Fibroblast of skin of back (primary cell): ENCODE data around the gene DNASE1. TPM values are rescaled to one million over a fixed set of nuclear protein-coding genes. Genes with fewer than 3 reads are reported as not detected.
"Not testable (repeated sequence)": the region's sequence is repeated elsewhere in the genome, so short reads cannot be mapped to it uniquely, and the experiment has no call there.

ENCODE experiments used
- DNase-seq: peaks from one replicate; pipeline ENCODE4 v3.0.0-alpha.2; 2013
- polyA plus RNA-seq, 2 experiments: library from polyadenylated mRNA; unstranded; fragments of 120-200 nt; gene quantifications; one replicate each; pipeline ENCODE4 v1.2.1, GENCODE V29; 2013; ENCODE audit not compliant: insufficient read length in 2 of 2

Gene DNASE1, protein sequence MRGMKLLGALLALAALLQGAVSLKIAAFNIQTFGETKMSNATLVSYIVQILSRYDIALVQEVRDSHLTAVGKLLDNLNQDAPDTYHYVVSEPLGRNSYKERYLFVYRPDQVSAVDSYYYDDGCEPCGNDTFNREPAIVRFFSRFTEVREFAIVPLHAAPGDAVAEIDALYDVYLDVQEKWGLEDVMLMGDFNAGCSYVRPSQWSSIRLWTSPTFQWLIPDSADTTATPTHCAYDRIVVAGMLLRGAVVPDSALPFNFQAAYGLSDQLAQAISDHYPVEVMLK
- polyA plus RNA-seq (2013, experiment 1 of 2; ENCODE audit: insufficient read length): 5.0 TPM
- polyA plus RNA-seq (2013, experiment 2 of 2; ENCODE audit: insufficient read length): 4.4 TPM

DNA sequence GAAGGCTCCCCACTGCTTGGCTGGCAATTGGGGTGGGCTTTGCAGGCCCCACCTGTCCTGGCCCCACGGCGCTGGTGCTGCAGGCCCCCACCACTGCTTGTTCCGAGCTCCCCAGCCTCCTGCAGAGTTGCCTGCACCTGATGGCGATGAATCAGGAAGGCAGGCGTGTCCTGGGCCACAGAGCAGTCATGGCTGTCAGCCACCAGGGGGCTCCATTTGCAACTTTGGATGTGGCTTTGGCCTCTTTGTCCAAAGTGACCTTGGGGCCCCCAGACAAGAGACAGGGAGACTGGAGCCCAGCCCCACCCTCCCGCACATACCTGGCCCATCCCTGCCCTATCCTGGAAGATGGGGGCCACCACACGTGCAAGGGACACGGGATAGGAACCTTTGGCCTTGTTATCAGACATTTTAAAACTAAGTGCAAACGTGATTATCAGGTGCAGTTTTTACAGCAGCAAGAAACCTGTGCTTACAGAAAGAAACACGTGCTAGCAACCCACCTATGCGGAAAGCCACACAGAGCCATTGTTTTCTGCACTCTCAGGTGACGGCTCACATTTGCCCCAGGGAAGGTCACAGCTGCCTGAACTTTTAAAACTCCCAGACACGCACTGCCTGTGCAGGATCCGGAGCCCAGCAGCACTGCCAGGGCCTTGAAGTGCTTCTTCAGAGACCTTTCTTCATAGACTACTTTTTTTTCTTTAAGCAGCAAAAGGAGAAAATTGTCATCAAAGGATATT is at the start of gene DNASE1:
Gene DNASE1, plus strand, starts transcription at position 443 of the 743 bp plus-strand sequence. CDS start 683 bp downstream, outside the sequence.
- DNase-seq: peak; percentile 53

- no peak for DNase-seq
Measured at GRCh38 chr16:3606441-3606840, 48.0 kb upstream of the DNASE1 start.

DNA sequence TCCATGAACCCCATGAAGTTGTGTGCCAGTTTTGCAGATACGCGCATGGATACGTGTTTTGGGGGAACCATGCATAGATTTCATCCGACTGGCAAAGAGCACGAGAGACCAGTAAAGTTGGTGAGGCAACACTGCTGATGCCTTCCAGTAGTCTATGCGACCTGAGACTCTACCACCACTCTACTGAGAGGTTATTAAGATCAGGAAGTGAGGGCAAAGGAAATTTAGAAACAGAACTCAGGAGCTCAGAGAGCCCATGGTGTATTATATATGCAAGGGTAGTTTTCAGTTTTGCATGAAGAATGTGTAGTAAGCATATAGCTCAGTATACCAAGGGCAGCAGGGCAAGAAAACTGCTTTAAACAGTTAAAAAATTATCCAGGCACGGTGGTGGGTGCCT is 47.3 kb upstream of the DNASE1 start:
- no peak for DNase-seq

DNA sequence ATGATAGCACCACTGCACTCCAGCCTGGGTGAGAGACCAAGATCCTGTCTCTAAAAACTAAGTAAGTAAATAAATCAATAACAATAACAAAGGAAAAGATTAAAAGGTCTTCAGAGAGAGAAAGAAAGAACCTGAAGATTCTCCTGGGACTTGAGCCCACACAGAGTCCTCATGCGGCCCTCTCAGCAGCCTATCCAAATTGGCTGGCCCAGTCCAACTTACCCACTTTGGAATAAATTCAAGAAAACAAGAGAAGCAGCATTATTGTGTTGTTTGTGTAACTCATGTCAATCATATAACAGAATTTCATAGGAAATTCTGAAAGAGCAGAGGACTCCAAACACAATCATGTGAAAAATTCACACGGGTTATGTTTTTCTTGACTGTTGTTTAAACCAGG is 46.9 kb upstream of the DNASE1 start:
- DNase-seq: no peak

- DNase-seq: no peak
Measured at GRCh38 chr16:3608069-3608468, 46.4 kb upstream of the DNASE1 start.

DNA sequence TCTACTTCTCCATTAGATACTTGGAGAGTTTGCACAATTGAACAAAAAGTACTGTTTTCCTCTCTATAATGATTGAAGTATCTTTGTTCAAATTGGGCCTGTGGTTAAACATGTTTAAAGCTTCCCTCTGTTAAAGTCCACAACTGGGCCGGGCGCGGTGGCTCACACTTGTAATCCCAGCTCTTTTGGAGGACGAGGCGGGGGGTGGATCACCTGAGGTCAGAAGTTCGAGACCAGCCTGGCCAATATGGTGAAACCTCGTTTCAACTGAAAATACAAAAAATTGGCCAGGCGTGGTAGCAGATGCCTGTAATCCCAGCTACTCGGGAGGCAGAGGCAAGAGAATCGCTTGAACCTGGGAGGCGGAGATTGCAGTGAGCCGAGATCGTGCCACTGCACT is 45.5 kb upstream of the DNASE1 start:
- DNase-seq: not testable (repeated sequence)

GRCh38 chr16:3609895-3610697 is 44.4 kb upstream of the DNASE1 start:
- peak; percentile 3 for DNase-seq

DNA sequence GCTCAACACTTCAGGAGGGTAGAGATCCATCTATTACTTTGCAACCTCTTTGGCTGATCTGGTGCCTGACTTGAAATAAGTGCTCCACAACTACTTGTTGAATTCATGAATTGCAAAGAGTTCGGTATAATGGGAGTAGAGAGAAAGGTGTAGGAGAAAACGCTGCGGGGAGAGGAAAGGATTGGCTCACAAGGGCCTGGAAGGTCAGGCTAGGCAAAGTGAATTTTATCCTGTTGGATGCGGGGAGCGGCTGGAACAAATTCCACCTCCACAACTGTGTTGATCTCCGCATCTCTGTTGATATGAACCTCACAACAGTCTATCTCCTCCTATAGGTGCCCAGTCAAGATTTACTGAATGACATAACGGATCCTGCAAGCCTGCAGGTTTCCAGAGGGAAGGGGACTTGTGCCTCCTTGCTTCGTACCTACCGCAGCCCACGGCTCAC is 43.8 kb upstream of the DNASE1 start:
- DNase-seq: no peak

DNA sequence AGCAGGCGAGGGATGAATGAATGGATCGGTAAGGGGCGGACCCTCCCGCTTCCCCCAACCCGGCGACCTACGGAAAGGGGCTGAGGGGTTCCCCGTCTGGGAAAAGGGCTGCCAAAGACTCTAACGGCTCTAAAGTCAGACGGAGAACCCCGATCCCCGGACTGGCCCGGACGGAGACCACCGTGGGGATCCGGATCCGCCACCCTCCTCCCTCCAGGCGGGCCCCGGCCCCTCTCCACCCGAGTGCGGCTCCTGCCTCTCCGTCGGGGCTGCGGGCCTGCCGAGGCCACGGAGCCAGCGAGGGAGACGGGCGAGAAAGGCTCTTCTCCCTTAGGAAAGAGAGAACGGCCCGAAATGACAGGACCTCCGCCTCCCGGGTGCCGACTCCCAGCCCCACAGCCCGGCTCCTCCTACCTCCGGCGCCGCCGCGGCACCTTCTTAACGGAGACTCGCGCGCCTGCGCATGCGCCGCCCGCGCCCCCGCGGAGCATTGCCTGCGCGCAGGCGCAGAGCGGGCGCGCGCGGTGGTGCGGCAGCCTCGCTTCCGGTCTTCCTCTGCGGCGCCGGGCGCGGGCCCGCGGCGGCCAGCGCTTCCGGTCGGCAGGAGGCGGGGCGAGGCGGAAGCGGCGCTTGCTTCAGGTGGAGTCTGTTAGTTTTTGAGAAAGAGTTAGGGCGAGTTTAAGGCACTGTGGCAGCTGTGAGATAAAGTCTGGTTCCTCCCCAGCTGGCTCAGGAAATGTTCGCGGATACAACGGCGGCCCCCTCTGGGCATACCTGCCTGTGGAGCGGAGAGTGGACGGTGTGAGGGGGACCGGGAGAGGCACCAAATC is 43.1 kb upstream of the DNASE1 start, which contains the start of gene SLX4:
Gene SLX4, minus strand, starts transcription at position 461 of the 830 bp plus-strand sequence. CDS start 2,642 bp downstream, outside the sequence.
- DNase-seq: peak; percentile 90

DNA sequence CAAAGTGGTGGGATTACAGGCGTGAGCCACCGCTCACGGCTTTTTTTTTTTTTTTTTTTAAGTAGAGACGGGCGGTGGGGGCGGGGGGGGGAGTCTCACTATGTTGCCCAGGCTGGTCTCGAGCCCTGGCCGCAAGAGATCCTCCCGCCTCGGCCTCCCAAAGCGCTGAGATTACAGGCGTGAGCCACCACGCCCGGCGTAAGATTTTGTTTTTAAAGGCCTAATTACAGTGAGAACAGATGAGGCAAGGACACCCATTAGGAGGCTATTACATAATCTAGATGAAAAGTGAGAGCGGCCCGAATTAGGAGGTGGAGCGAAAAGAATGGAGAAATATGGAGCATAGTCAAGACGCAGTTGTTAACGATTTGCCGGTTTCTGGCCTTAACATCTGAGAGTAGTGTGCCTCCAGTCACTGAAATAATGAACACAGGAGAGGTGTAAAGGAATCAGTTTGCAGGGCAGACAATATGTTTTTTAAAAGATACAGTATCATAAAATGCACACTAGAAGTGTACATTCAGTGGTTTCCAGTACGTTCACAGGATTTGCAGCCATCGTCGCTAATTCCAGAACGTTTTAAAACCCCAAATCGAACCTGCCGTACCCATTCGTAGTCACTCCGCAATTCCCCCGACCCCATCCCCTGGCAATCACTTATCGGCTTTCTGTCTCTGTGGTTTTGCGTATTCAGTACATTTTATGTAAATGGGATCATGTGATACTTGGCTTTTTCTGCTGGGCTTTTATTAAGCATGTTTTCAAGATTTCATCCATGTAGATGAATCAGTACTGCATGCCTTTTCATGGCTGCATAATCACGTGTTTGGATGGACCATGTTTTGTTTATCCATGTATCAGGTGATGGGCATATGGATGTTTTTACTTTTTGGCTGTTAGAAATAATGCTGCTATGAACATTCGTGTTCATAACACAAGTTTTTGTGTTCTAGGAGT is 41.7 kb upstream of the DNASE1 start:
- no peak for DNase-seq

DNA sequence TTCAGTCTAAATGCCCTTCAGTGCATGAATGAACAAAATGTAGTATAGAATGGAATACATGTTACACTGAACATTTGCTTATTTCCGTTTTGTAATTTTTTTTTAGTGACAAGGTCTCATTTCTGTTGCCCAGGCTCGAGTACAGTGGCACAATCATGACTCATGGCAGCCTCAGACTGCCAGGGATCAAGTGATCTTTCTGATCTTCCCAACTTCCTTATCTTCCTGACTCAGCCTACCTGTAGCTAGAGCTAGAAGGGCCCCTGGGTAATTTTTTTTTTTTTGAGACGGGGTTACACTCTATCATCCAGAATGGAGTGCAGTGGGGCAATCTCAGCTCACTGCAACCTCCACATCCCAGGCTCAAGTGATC is 35.7 kb upstream of the DNASE1 start:
- DNase-seq: no peak

DNA sequence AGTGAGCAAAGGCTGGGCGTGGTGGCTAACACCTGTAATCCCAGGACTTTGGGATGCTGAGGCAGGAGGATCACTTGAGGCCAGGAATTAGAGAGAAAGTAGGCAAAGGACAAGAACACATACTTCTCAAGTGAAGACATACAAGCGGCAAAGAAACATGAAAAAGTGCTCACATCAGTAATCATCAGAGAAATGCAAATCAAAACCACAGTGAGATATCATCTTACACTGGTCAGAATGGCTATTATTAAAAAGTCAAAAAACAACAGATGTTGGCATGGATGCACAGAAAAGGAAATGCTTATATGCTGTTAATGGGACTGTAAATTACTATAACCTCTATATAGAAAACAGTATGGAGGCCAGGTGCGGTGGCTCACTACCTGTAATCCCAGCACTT is 30.8 kb upstream of the DNASE1 start:
- no peak for DNase-seq

GRCh38 chr16:3625331-3625730 is 29.2 kb upstream of the DNASE1 start:
- no peak for DNase-seq

GRCh38 chr16:3625911-3626732 is 28.4 kb upstream of the DNASE1 start:
- no peak for DNase-seq

DNA sequence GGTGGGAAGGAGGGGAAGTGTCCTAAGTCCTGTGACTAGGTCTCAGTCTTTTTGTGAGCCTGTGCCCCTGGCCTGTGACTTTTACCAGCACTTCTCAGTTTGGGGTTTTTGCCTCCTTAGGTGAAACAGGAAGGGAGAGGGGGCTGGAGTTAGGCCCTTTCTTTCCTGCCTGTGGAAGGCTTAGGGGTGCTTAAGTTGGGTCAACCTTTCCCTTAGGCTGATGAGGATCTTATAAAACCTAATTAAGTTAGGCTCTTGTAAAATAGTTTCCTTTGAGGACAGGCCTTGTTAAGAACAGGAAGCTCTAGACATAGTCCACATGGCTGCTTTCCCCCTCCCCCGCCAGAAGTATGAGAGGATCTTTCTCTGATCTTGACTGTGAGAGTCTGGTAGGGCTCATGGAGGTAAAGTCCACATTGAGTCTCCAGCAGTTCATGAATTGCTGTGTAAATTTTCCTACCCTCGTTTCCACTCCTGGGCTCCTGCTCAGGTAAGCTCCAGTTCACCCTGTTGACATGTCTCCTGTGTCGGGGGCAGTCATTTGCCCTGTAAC is 17.0 kb upstream of the DNASE1 start:
- DNase-seq: peak; percentile 34

GRCh38 chr16:3638916-3639644 is 15.4 kb upstream of the DNASE1 start:
- no peak for DNase-seq

DNA sequence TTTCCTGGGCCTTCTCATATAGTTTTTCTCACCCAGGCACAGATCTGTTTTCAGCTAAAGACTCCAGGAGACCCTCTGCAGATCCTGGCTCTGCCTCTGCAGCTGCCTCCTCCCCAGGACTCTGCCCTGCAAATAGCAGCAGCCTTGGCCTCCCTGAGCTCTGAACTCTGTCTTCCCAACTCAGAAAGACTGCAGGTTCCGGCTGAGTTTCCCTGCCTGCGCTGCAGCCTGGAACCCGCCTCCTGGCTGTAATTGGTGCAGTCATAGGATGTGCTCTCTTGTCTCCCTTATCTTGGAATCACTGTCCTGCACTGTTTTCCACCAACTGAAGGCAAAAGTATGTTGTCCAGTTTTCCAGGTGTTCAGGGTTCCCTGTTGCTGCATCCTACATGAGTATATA is 14.3 kb upstream of the DNASE1 start:
- DNase-seq: no peak

DNA sequence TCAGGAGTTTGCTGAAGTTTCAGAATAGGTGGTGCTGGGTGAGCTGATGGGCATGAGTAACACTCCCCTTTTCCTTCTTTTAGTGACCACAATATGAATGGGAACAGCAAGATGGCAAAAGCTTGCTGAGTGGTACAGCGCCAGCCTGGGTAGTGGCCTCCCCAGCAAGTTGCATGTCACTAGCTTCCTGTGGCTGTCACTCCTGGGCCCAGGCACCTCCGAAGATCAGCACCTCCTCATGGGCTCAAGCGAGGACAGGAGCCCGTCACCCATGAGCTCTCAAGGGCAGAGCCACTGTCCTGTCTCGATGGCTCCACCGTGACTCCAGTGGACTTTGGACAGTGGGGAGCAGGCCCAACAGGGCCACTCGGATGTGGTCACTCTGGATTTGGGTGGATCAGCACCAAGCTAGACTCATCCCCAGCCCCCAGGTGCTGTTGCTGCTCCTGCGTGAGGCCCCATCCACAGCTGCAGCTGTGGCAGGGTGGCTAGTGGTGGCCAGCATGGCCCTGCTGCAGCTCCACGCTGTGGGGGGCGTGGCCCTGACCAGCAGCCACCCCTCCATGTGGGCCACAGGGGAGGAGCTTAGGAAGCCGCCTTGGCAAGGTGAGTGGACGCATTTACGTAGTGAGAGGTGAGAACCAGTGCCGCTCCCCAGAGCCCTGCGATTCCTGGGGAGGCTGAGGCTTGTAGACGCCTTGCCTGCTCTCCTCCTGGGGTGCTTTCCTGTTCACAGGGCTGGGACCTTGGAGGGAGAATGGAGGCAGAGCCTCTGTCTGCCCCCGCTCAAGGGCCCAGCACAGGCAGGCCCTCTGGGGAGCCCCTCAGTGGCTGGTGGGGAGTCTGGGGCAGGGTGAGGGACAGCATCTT is 13.6 kb upstream of the DNASE1 start:
- no peak for DNase-seq
